ENCODE measurements around the gene C1D.
"Not testable (repeated sequence)": the region's sequence is repeated elsewhere in the genome, so short reads cannot be mapped to it uniquely, and the experiment has no call there.

C1D gene

GRCh38 chr2:68062680-68063387 is at the start of gene C1D:
C1D (minus strand) TSS chr2:68063004; CDS start chr2:68047310, 15,694 bp downstream.
- peak; percentile 85 to 93 for DNase-seq (ENCODE audit: low read depth in 2 of 2)

GRCh38 chr2:68110102-68110501 is 47.3 kb upstream of the C1D start:
- no peak for DNase-seq (ENCODE audit: low read depth in 2 of 2)

- DNase-seq (ENCODE audit: low read depth in 2 of 2), result no peak
Measured at GRCh38 chr2:68108120-68108519, 45.3 kb upstream of the C1D start.

GRCh38 chr2:68107475-68107874 is 44.7 kb upstream of the C1D start:
- DNase-seq (ENCODE audit: low read depth in 2 of 2), result no peak

- no peak for DNase-seq (ENCODE audit: low read depth in 2 of 2)
Measured at GRCh38 chr2:68104111-68104835, 41.5 kb upstream of the C1D start.

GRCh38 chr2:68103709-68104055 is 40.9 kb upstream of the C1D start:
- DNase-seq (ENCODE audit: low read depth in 2 of 2), result no peak

- no peak for DNase-seq (ENCODE audit: low read depth in 2 of 2)
Measured at GRCh38 chr2:68103030-68103708, 40.4 kb upstream of the C1D start.

- DNase-seq (ENCODE audit: low read depth in 2 of 2), result no peak
Measured at GRCh38 chr2:68100189-68100588, 37.4 kb upstream of the C1D start.

GRCh38 chr2:68099260-68099659 is 36.5 kb upstream of the C1D start:
- DNase-seq (ENCODE audit: low read depth in 2 of 2), result no peak

GRCh38 chr2:68098291-68098797 is 35.5 kb upstream of the C1D start:
- no peak for DNase-seq (ENCODE audit: low read depth in 2 of 2)

GRCh38 chr2:68094111-68094510 is 31.3 kb upstream of the C1D start:
- DNase-seq (ENCODE audit: low read depth in 2 of 2), result no peak

GRCh38 chr2:68093634-68094033 is 30.8 kb upstream of the C1D start:
- DNase-seq (ENCODE audit: low read depth in 2 of 2), result no peak

- DNase-seq (ENCODE audit: low read depth in 2 of 2), result no peak
Measured at GRCh38 chr2:68091439-68092034, 28.7 kb upstream of the C1D start.

- no peak for DNase-seq (ENCODE audit: low read depth in 2 of 2)
Measured at GRCh38 chr2:68089961-68090360, 27.2 kb upstream of the C1D start.

GRCh38 chr2:68088940-68089339 is 26.1 kb upstream of the C1D start:
- DNase-seq (ENCODE audit: low read depth in 2 of 2), result no peak

GRCh38 chr2:68086166-68086565 is 23.4 kb upstream of the C1D start:
- DNase-seq (ENCODE audit: low read depth in 2 of 2), result no peak

GRCh38 chr2:68083346-68083745 is 20.5 kb upstream of the C1D start:
- no peak for DNase-seq (ENCODE audit: low read depth in 2 of 2)

- DNase-seq (ENCODE audit: low read depth in 2 of 2), result no peak
Measured at GRCh38 chr2:68074050-68074449, 11.2 kb upstream of the C1D start.

GRCh38 chr2:68063797-68064646 is 1.2 kb upstream of the C1D start:
- DNase-seq (ENCODE audit: low read depth in 2 of 2), result not testable (repeated sequence)

- DNase-seq (ENCODE audit: low read depth in 2 of 2), result no peak
Measured at GRCh38 chr2:68060652-68061051, 2.2 kb downstream of the C1D start.

GRCh38 chr2:68059784-68060525 is 2.8 kb downstream of the C1D start:
- no peak for DNase-seq (ENCODE audit: low read depth in 2 of 2)
